ENCODE data around the gene EXOSC1. TPM values are rescaled to one million over a fixed set of nuclear protein-coding genes. Genes with fewer than 3 reads are reported as not detected.

EXOSC1 gene, protein sequence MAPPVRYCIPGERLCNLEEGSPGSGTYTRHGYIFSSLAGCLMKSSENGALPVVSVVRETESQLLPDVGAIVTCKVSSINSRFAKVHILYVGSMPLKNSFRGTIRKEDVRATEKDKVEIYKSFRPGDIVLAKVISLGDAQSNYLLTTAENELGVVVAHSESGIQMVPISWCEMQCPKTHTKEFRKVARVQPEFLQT
- total RNA-seq (2013), result 56.8 TPM
- polyA plus RNA-seq (10 to 100 TPM; 34.7 to 60.6 (median 55.8) TPM), polyA minus RNA-seq (20.4 and 32.7 TPM in 2 replicates), total RNA-seq (4.4 to 21.1 (median 11.7) reads per million in 11 experiments)

DNA sequence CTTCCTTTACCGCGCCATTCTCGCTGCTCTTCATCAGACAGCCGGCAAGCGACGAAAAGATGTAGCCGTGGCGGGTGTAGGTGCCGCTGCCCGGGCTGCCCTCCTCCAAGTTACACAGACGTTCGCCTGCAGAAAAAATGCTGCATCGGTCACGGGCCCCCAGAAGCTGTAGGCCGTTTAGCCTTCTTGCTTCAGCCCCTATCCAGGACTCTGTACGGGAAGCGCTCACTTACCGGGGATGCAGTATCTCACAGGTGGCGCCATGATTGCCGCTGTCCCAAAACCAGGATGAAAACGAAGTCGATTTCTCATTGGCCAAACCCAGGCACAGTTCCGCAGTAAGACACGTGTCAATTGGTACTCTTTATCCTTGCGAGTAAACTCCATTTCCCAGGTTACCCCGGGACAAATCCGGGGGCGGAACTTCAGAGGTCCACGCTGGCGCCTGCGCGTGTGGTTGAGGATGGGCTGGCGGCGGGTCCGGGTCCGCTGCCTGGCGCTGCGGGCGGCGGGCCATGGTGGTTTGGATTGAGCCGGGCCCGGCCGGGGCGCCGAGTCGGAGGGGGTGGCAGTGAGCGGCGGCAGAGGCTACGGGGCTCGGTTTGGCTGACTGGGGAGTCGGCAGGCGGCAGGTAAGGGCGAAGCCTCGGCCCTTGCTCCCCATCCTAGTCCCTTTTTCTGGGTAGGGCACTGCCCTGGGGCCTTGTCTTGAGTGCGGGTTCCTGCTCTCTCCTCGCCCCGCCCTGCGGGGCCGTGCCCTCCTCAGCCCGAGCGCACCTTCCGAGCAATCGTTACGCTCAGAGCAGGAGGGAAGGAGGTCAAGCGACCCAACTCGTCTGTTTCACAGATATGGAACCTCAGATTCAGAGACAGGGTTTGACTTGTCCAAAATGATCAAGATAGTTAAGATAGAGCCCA lies at the start of gene EXOSC1, which contains the start of gene ZDHHC16:
Gene EXOSC1 (minus strand): TSS at position 285 of the 918 bp plus-strand sequence. CDS start 21 bp downstream, at position 264.
Gene ZDHHC16 (plus strand): TSS at position 454 of the 918 bp plus-strand sequence. CDS start 5,501 bp downstream, outside the sequence.
- peaks cover 16 to 38% of the 10 kb centered on the region in 2 donors for H3K36me3 ChIP-seq (replicated peaks in 1 of 2; ENCODE audit: control insufficient read depth in 1 of 2, insufficient read depth in 2 of 2, low read length in 2 of 2)
- Mint-ChIP-seq H3K27me3 (ENCODE audit: low read depth in 3 of 3) (no peaks in the 10 kb centered on the region), H3K36me3 (peaks cover 15 to 29% of the 10 kb centered on the region in 2 donors), H3K27ac (peak within 1 kb of the TSS; percentile 60 to 94 (median 89)), H3K9me3 (no peaks in the 10 kb centered on the region), H3K4me3 (peak within 1 kb of the TSS; percentile 96 to 97), H3K4me1 (peaks cover 34% of the 10 kb centered on the region)
- intact Hi-C loops (cut with micrococcal nuclease), result loop anchor here (5.0 to 10.0 kb wide), 2 partner anchors 49 to 51 kb away; partner anchors contain the start of genes MMS19 (in 2 of the 2) and UBTD1 (in 2 of the 2)
- peaks cover 19 to 26% of the 10 kb centered on the region in 2 donors for H3K4me1 ChIP-seq (ENCODE audit: control insufficient read depth in 1 of 2, insufficient read depth in 2 of 2, low read length in 2 of 2)
- H3K4me2 ChIP-seq (replicated peaks; ENCODE audit: extremely low read depth, low read length, poor library complexity, severe bottlenecking), result peak within 1 kb of the TSS; percentile 98
- peak within 1 kb of the TSS; percentile 46 to 99 (median 74) for H3K4me3 ChIP-seq (replicated peaks in 1 of 3; ENCODE audit: low read depth in 2 of 3, low read length in 3 of 3)
- TF ChIP-seq, protein P1, sequence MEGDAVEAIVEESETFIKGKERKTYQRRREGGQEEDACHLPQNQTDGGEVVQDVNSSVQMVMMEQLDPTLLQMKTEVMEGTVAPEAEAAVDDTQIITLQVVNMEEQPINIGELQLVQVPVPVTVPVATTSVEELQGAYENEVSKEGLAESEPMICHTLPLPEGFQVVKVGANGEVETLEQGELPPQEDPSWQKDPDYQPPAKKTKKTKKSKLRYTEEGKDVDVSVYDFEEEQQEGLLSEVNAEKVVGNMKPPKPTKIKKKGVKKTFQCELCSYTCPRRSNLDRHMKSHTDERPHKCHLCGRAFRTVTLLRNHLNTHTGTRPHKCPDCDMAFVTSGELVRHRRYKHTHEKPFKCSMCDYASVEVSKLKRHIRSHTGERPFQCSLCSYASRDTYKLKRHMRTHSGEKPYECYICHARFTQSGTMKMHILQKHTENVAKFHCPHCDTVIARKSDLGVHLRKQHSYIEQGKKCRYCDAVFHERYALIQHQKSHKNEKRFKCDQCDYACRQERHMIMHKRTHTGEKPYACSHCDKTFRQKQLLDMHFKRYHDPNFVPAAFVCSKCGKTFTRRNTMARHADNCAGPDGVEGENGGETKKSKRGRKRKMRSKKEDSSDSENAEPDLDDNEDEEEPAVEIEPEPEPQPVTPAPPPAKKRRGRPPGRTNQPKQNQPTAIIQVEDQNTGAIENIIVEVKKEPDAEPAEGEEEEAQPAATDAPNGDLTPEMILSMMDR (IDR thresholded peaks at IDR 0.05), result no peak
- H3K9ac ChIP-seq (ENCODE audit: insufficient read depth, low read length, poor library complexity, severe bottlenecking), result peak within 1 kb of the TSS; percentile 66
- peak within 1 kb of the TSS; percentile 18 to 71 for H3K27ac ChIP-seq (ENCODE audit: low read depth in 1 of 2, low read length in 2 of 2)
- H3K79me2 ChIP-seq (ENCODE audit: insufficient read depth, low read length), result peaks cover 78% of the 10 kb centered on the region
- WGBS (ENCODE audit: insufficient coverage), result under 1% methylated on average over 66 of the region's 66 CpGs
- no peaks in the 10 kb centered on the region for H3K9me3 ChIP-seq (replicated peaks in 1 of 2; ENCODE audit: control insufficient read depth in 1 of 2, insufficient read depth in 1 of 2, low read length in 2 of 2)
- H3K27me3 ChIP-seq (ENCODE audit: control insufficient read depth in 2 of 2, insufficient read depth in 2 of 2, low read length in 2 of 2), result no peaks in the 10 kb centered on the region
- DNase-seq, result peak; percentile 79 to 88 (median 87)
- H4K20me1 ChIP-seq (ENCODE audit: insufficient read depth, low read length), result peaks cover 9% of the 10 kb centered on the region
- peak within 1 kb of the TSS; percentile 97 for H2AFZ ChIP-seq (ENCODE audit: insufficient read depth, low read depth, low read length, poor library complexity, severe bottlenecking)

Measured in CD14-positive monocyte (primary cell).